Naive thymus-derived CD8-positive, alpha-beta T cell (primary cell): ENCODE data around the gene ANO4. TPM values are rescaled to one million over a fixed set of nuclear protein-coding genes. Genes with fewer than 3 reads are reported as not detected.
"Not testable (repeated sequence)": the region's sequence is repeated elsewhere in the genome, so short reads cannot be mapped to it uniquely, and the experiment has no call there.

Experiments
- ATAC-seq, 2 donors: fragments of 150-1000 bp; cut with Tn5 transposase in 1 of 2; sonication (Bioruptor Pico), chemical (Tn5 transposase) in 1 of 2; 1 replicate in 1 of 2; 2 replicates in 1 of 2; pipeline ENCODE4 v1.10.0; 2021; ENCODE audit warnings: mild to moderate bottlenecking in 2 of 2, moderate library complexity in 2 of 2
- POLR2A ChIA-PET: fragments of 350-600 bp; sonication (Branson Sonifier 250); formaldehyde crosslinking; loops from one replicate; lab custom pipeline; 2021; ENCODE audit warnings: antibody characterized with exemption; lab: Charles Lee
- DNase-seq, 10 donors: peaks; one replicate each; pipeline versions ENCODE4 v3.0.0 to v3.0.0-alpha.2; 2020 to 2022
- H3K27ac Mint-ChIP-seq, 10 donors: one replicate each; pipeline ENCODE4 v1.8.0; 2020 to 2022; ENCODE audit warnings: mild to moderate bottlenecking in 10 of 10, mixed read lengths in 10 of 10, moderate library complexity in 4 of 10, inconsistent platforms in 1 of 10
- H3K27me3 Mint-ChIP-seq, 5 donors: one replicate each; pipeline ENCODE4 v1.8.0; 2021 to 2022; ENCODE audit warnings: mixed read lengths in 5 of 5
- H3K36me3 Mint-ChIP-seq, 3 donors: one replicate each; pipeline ENCODE4 v1.8.0; 2020 to 2022; ENCODE audit warnings: mixed read lengths in 3 of 3, mild to moderate bottlenecking in 2 of 3, inconsistent platforms in 1 of 3
- H3K4me1 Mint-ChIP-seq, 4 donors: one replicate each; pipeline ENCODE4 v1.8.0; 2021 to 2022; ENCODE audit warnings: mixed read lengths in 4 of 4
- H3K4me3 Mint-ChIP-seq, 10 donors: one replicate each; pipeline ENCODE4 v1.8.0; 2020 to 2022; ENCODE audit warnings: mild to moderate bottlenecking in 10 of 10, mixed read lengths in 10 of 10, moderate library complexity in 6 of 10, inconsistent platforms in 1 of 10
- H3K9me3 Mint-ChIP-seq, 9 donors: one replicate each; pipeline ENCODE4 v1.8.0; 2020 to 2022; ENCODE audit warnings: mixed read lengths in 9 of 9, mild to moderate bottlenecking in 3 of 9, inconsistent platforms in 1 of 9, moderate library complexity in 1 of 9
- polyA plus RNA-seq, 3 donors: library from polyadenylated mRNA; unstranded; fragments of 300-500 nt; fragmentation: Illumina TruSeq; gene quantifications; one replicate each; pipeline ENCODE4 v1.2.3, GENCODE V29; 2021
- total RNA-seq, 8 experiments: library from RNA in 2 of 8; stranded (reverse) in 2 of 8; gene quantifications; one replicate each; pipeline ENCODE4 v1.2.3 and lab custom pipeline; 2021 to 2026

ANO4 gene
- total and polyA plus RNA-seq, 5 experiments from 2014 or later, result not detected

- no peaks in the 10 kb centered on the region for H3K4me1 Mint-ChIP-seq
- H3K9me3 Mint-ChIP-seq, result peaks cover 0 to 14% (median 6%) of the 10 kb centered on the region in 9 donors
- no peak overlapping the region for H3K4me3 Mint-ChIP-seq
- POLR2A ChIA-PET, result no interaction called here
- DNase-seq (no peak), ATAC-seq (no peak)
- no peaks in the 10 kb centered on the region for H3K36me3 Mint-ChIP-seq
- peaks cover 0 to 9% (median 0%) of the 10 kb centered on the region in 5 donors for H3K27me3 Mint-ChIP-seq
- H3K27ac Mint-ChIP-seq, result no peak overlapping the region
These were observed 104.7 kb downstream of the ANO4 start for GRCh38 chr12:100899301-100899700.

GRCh38 chr12:100900808-100901207 is 106.2 kb downstream of the ANO4 start:
- Mint-ChIP-seq H3K4me3 (no peak overlapping the region), H3K4me1 (no peaks in the 10 kb centered on the region), H3K36me3 (no peaks in the 10 kb centered on the region), H3K9me3 (peaks cover 0 to 14% (median 5%) of the 10 kb centered on the region in 9 donors), H3K27me3 (peaks cover 0 to 9% (median 0%) of the 10 kb centered on the region in 5 donors), H3K27ac (no peak overlapping the region)
- ATAC-seq (no peak), DNase-seq (no peak)
- POLR2A ChIA-PET, result no interaction called here

- Mint-ChIP-seq H3K9me3 (peaks cover 0 to 14% (median 2%) of the 10 kb centered on the region in 9 donors), H3K27ac (no peak overlapping the region), H3K27me3 (peaks cover 0 to 9% (median 0%) of the 10 kb centered on the region in 5 donors), H3K4me3 (no peak overlapping the region), H3K36me3 (no peaks in the 10 kb centered on the region), H3K4me1 (no peaks in the 10 kb centered on the region)
- ATAC-seq (no peak), DNase-seq (no peak)
- POLR2A ChIA-PET, result no interaction called here
These were observed 106.7 kb downstream of the ANO4 start for GRCh38 chr12:100901266-100901665.

- ATAC-seq (no peak), DNase-seq (no peak)
- Mint-ChIP-seq H3K9me3 (peaks cover 0 to 14% (median 2%) of the 10 kb centered on the region in 9 donors), H3K27me3 (peaks cover 0 to 9% (median 0%) of the 10 kb centered on the region in 5 donors), H3K36me3 (no peaks in the 10 kb centered on the region), H3K4me3 (no peak overlapping the region), H3K4me1 (no peaks in the 10 kb centered on the region), H3K27ac (no peak overlapping the region)
- POLR2A ChIA-PET, result no interaction called here
These were observed 109.7 kb downstream of the ANO4 start for GRCh38 chr12:100904270-100904669.

- H3K4me1 Mint-ChIP-seq, result no peaks in the 10 kb centered on the region
- ATAC-seq, result no peak
- no peaks in the 10 kb centered on the region for H3K36me3 Mint-ChIP-seq
- H3K27ac Mint-ChIP-seq, result no peak overlapping the region
- H3K9me3 Mint-ChIP-seq, result peaks cover 0 to 2% (median 0%) of the 10 kb centered on the region in 9 donors
- H3K4me3 Mint-ChIP-seq, result no peak overlapping the region
- POLR2A ChIA-PET, result no interaction called here
- DNase-seq, result no peak
- H3K27me3 Mint-ChIP-seq, result no peaks in the 10 kb centered on the region
These were observed 113.9 kb downstream of the ANO4 start for GRCh38 chr12:100908501-100908900.

- no peaks in the 10 kb centered on the region for H3K4me1 Mint-ChIP-seq
- H3K27me3 Mint-ChIP-seq, result no peaks in the 10 kb centered on the region
- H3K9me3 Mint-ChIP-seq, result peaks cover 0 to 2% (median 0%) of the 10 kb centered on the region in 9 donors
- H3K4me3 Mint-ChIP-seq, result no peak overlapping the region
- ATAC-seq (no peak), DNase-seq (no peak)
- H3K27ac Mint-ChIP-seq, result no peak overlapping the region
- POLR2A ChIA-PET, result no interaction called here
- H3K36me3 Mint-ChIP-seq, result no peaks in the 10 kb centered on the region
These were observed 119.5 kb downstream of the ANO4 start for GRCh38 chr12:100913872-100914592.

GRCh38 chr12:100919116-100919515 is 124.5 kb downstream of the ANO4 start:
- Mint-ChIP-seq H3K27ac (no peak overlapping the region), H3K4me3 (no peak overlapping the region), H3K4me1 (no peaks in the 10 kb centered on the region), H3K9me3 (peaks cover 0 to 5% (median 0%) of the 10 kb centered on the region in 9 donors), H3K27me3 (peaks cover 0 to 2% (median 0%) of the 10 kb centered on the region in 5 donors), H3K36me3 (no peaks in the 10 kb centered on the region)
- DNase-seq (no peak), ATAC-seq (no peak)
- POLR2A ChIA-PET, result no interaction called here

GRCh38 chr12:100920493-100920892 is 125.9 kb downstream of the ANO4 start:
- POLR2A ChIA-PET, result no interaction called here
- Mint-ChIP-seq H3K4me1 (no peaks in the 10 kb centered on the region), H3K27ac (no peak overlapping the region)

GRCh38 chr12:100926669-100927248 is 132.2 kb downstream of the ANO4 start:
- DNase-seq (no peak), ATAC-seq (no peak)
- POLR2A ChIA-PET, result no interaction called here
- Mint-ChIP-seq H3K4me1 (no peaks in the 10 kb centered on the region), H3K36me3 (no peaks in the 10 kb centered on the region), H3K9me3 (peaks cover 0 to 13% (median 2%) of the 10 kb centered on the region in 9 donors), H3K27me3 (peaks cover 0 to 4% (median 0%) of the 10 kb centered on the region in 5 donors), H3K4me3 (no peak overlapping the region), H3K27ac (no peak overlapping the region)

More at GRCh38 chr12:100920493-100920892, 125.9 kb downstream of the ANO4 start:
- no peaks in the 10 kb centered on the region for H3K36me3 Mint-ChIP-seq
- ATAC-seq (no peak), DNase-seq (no peak)
- peaks cover 0 to 13% (median 0%) of the 10 kb centered on the region in 9 donors for H3K9me3 Mint-ChIP-seq
- no peak overlapping the region for H3K4me3 Mint-ChIP-seq
- H3K27me3 Mint-ChIP-seq, result peaks cover 0 to 2% (median 0%) of the 10 kb centered on the region in 5 donors

- POLR2A ChIA-PET, result no interaction called here
- H3K27me3 Mint-ChIP-seq, result peaks cover 0 to 4% (median 0%) of the 10 kb centered on the region in 5 donors
- H3K4me1 Mint-ChIP-seq, result no peaks in the 10 kb centered on the region
- H3K36me3 Mint-ChIP-seq, result no peaks in the 10 kb centered on the region
- no peak overlapping the region for H3K4me3 Mint-ChIP-seq
- ATAC-seq (no peak), DNase-seq (no peak)
- H3K9me3 Mint-ChIP-seq, result peaks cover 0 to 13% (median 3%) of the 10 kb centered on the region in 9 donors
- H3K27ac Mint-ChIP-seq, result peak overlapping the region in 1 of 10 donors; percentile 78
These were observed 133.2 kb downstream of the ANO4 start for GRCh38 chr12:100927826-100928225.

- H3K4me3 Mint-ChIP-seq, result no peak overlapping the region
- DNase-seq, result no peak
- H3K27ac Mint-ChIP-seq, result no peak overlapping the region
- H3K36me3 Mint-ChIP-seq, result no peaks in the 10 kb centered on the region
- no peak for ATAC-seq
- H3K27me3 Mint-ChIP-seq, result peaks cover 0 to 7% (median 0%) of the 10 kb centered on the region in 5 donors
- POLR2A ChIA-PET, result no interaction called here
- H3K9me3 Mint-ChIP-seq, result peaks cover 0 to 10% (median 3%) of the 10 kb centered on the region in 9 donors
- H3K4me1 Mint-ChIP-seq, result no peaks in the 10 kb centered on the region
These were observed 138.0 kb downstream of the ANO4 start for GRCh38 chr12:100932571-100932970.

- H3K9me3 Mint-ChIP-seq, H3K27ac Mint-ChIP-seq, H3K4me1 Mint-ChIP-seq, H3K36me3 Mint-ChIP-seq, ATAC-seq, H3K27me3 Mint-ChIP-seq, DNase-seq, POLR2A ChIA-PET, H3K4me3 Mint-ChIP-seq: not testable (repeated sequence)
These were observed 139.0 kb downstream of the ANO4 start for GRCh38 chr12:100933531-100933930.

GRCh38 chr12:100935929-100936328 is 141.4 kb downstream of the ANO4 start:
- H3K4me1 Mint-ChIP-seq, result no peaks in the 10 kb centered on the region
- DNase-seq (no peak), ATAC-seq (no peak)
- H3K36me3 Mint-ChIP-seq, result no peaks in the 10 kb centered on the region
- no peak overlapping the region for H3K4me3 Mint-ChIP-seq
- POLR2A ChIA-PET, result no interaction called here
- peaks cover 0 to 9% (median 4%) of the 10 kb centered on the region in 9 donors for H3K9me3 Mint-ChIP-seq
- H3K27me3 Mint-ChIP-seq, result peaks cover 0 to 7% (median 0%) of the 10 kb centered on the region in 5 donors
- no peak overlapping the region for H3K27ac Mint-ChIP-seq
